K562 (cell line): Measurements from ENCODE around the gene KCNMB3. TPM values are rescaled to one million over a fixed set of nuclear protein-coding genes. Genes with fewer than 3 reads are reported as not detected.

ENCODE experiments used
- BHLHE40 ChIP-seq: IDR thresholded peaks from 2 replicates; pipeline ENCODE4 v1.6.1; 2011; ENCODE audit warnings: low read length, improper control_type of control experiment
- CBFA2T2 ChIP-seq: fragments of 450-650 bp; conservative IDR thresholded peaks from 2 replicates; pipeline ENCODE4 v1.6.1; 2017; ENCODE audit warnings: mild to moderate bottlenecking
- CBX5 ChIP-seq: IDR thresholded peaks from 2 replicates; pipeline ENCODE4 v1.6.1; 2014; ENCODE audit warnings: low read depth, borderline replicate concordance
- DDX20 ChIP-seq: fragments of 450-650 bp; IDR thresholded peaks from 2 replicates; pipeline ENCODE4 v1.6.1; 2016; ENCODE audit warnings: missing genetic modification characterization, low read depth, mild to moderate bottlenecking, missing compliant biosample characterization, moderate library complexity
- GATA2 ChIP-seq: sonication (generic); formaldehyde crosslinking; IDR thresholded peaks from 2 replicates; pipeline ENCODE4 v1.4.0; 2020; ENCODE audit warnings: mild to moderate bottlenecking, missing genetic modification reagents
- HMG20A ChIP-seq: fragments of 450-650 bp; formaldehyde crosslinking; conservative IDR thresholded peaks from 2 replicates; pipeline ENCODE4 v1.4.0; 2020; ENCODE audit warnings: mild to moderate bottlenecking, mixed read lengths
- RBM34 ChIP-seq: fragments of 200-400 bp; formaldehyde crosslinking; IDR thresholded peaks from 2 replicates; pipeline ENCODE4 v1.6.1; 2018; ENCODE audit warnings: low read length, borderline replicate concordance; ENCODE audit not compliant: insufficient read depth
- SMARCA4 ChIP-seq: fragments of 450-650 bp; IDR thresholded peaks from 2 replicates; pipeline ENCODE4 v1.6.1; 2016
- SREBF2 ChIP-seq: sonication (generic); formaldehyde crosslinking; IDR thresholded peaks from 2 replicates; pipeline ENCODE4 v1.4.0; 2020; ENCODE audit warnings: mild to moderate bottlenecking, missing genetic modification reagents
- TAF1 ChIP-seq: IDR thresholded peaks from 2 replicates; pipeline ENCODE4 v1.6.1; 2011; ENCODE audit warnings: mild to moderate bottlenecking, low read length, moderate library complexity; ENCODE audit not compliant: insufficient read depth, control insufficient read depth, severe bottlenecking; ENCODE audit errors: extremely low read depth
- YBX1 ChIP-seq: fragments of 450-650 bp; IDR thresholded peaks from 2 replicates; pipeline ENCODE4 v1.7.1; 2016; ENCODE audit warnings: mild to moderate bottlenecking
- ZNF23 ChIP-seq: fragments of 250-450 bp; sonication (Bioruptor Pico); IDR thresholded peaks from 2 replicates; pipeline ENCODE4 v1.4.0; 2020; ENCODE audit warnings: mild to moderate bottlenecking
- ZNF507 ChIP-seq: conservative IDR thresholded peaks from 2 replicates; pipeline ENCODE4 v1.6.1; 2017; ENCODE audit warnings: missing genetic modification characterization, missing compliant biosample characterization
- ZNF551 ChIP-seq: fragments of 250-450 bp; sonication (Bioruptor Pico); IDR thresholded peaks from 2 replicates; pipeline ENCODE4 v1.5.0; 2021; ENCODE audit warnings: mild to moderate bottlenecking, moderate library complexity
- ZNF766 ChIP-seq: fragments of 200-800 bp; sonication (Bioruptor generic); conservative IDR thresholded peaks from 2 replicates; pipeline ENCODE4 v1.6.1; 2016; ENCODE audit warnings: missing genetic modification characterization, missing compliant biosample characterization
- polyA plus RNA-seq, 8 experiments: library from polyadenylated mRNA; depleted of rRNA in 4 of 8; stranded (reverse) in 5 of 8; unstranded in 3 of 8; fragments of >200 nt; fragmentation: Nextera tagmentation in 2 of 8; fragmentation: Illumina TruSeq in 1 of 8; extraction: Ambion mirVana in 2 of 8; extraction: Trizol in 1 of 8; gene quantifications; 2 replicates each; pipeline versions ENCODE4 v1.2.1 to v1.2.3, GENCODE V29; 2011 to 2014; ENCODE audit warnings: inconsistent platforms in 1 of 8, missing spikeins in 1 of 8
- total RNA-seq, 7 experiments: library from RNA; depleted of rRNA in 6 of 7; stranded (reverse); fragments of >200 nt in 6 of 7; fragmentation: Illumina TruSeq in 2 of 7; extraction: Trizol in 2 of 7; gene quantifications; 2 replicates each; pipeline versions ENCODE4 v1.2.1 to v1.2.3, GENCODE V29; 2011 to 2021; ENCODE audit warnings: low replicate concordance in 1 of 7
- TF ChIP-seq, protein P1 (sequence below): IDR thresholded peaks from 3 replicates; pipeline ENCODE4 v1.6.1; 2011; ENCODE audit warnings: borderline replicate concordance, mild to moderate bottlenecking; ENCODE audit not compliant: insufficient read length, insufficient read depth
- TF ChIP-seq, protein P2 (sequence below), 2 experiments: fragments of 450-650 bp; formaldehyde crosslinking in 1 of 2; IDR thresholded peaks; 2 replicates each; pipeline versions ENCODE4 v1.4.0 to v1.6.1; 2014 to 2020; ENCODE audit warnings: mild to moderate bottlenecking in 2 of 2, borderline replicate concordance in 1 of 2, low read depth in 1 of 2

KCNMB3 gene
- total and polyA plus RNA-seq, 9 of the 15 experiments (the other 6 are each of a cell fraction or from before 2014, with no cell fraction given), result 7.0 to 21.1 (median 14.3) TPM

DNA sequence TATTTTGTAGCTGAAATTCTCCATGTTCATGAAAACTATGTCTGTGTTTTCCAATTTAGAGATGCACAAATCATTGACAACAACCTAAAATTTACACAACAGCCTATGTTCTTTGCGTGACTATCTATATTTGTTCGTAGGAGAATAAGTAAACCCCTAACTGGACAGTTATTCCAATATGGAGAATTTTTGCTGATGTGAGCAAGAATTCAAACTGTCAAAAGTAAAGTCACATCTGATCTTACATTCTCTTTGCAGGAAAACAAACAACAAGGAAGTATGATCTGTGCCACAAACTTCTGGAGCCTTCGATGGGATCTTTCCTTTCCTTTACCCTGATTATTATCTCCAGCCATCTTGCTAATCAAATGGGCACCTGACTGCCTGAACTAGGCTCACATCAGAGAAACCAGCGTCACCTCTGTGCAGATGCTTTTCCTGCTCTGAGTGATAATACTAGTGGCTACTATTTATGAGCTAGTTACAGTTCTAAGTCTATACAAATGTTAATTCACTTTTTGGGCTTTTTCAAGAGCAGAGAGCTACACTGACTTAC is 18.3 kb upstream of the KCNMB3 start (continued):
- TF ChIP-seq GATA2 (CRISPR knock-in tag) (0 out of 2 replicates have a peak, but pooled peaks have one; percentile 25), ZNF507 (no peak), ZNF766 (0 out of 2 replicates have a peak, but pooled peaks have one; percentile 14), SREBF2 (CRISPR knock-in tag) (no peak), CBX5 (no peak), CBFA2T2 (peak; percentile 42), TAF1 (no peak), ZNF551 (CRISPR knock-in tag) (no peak), RBM34 (no peak), SMARCA4 (peak; percentile 22; the same call in 1 of the 2 replicates), BHLHE40 (0 out of 2 replicates have a peak, but pooled peaks have one; percentile 15), ZNF23 (no peak), DDX20 (tag) (no peak), HMG20A (CRISPR knock-in tag) (no peak), YBX1 (no peak)
- TF ChIP-seq, protein P1, sequence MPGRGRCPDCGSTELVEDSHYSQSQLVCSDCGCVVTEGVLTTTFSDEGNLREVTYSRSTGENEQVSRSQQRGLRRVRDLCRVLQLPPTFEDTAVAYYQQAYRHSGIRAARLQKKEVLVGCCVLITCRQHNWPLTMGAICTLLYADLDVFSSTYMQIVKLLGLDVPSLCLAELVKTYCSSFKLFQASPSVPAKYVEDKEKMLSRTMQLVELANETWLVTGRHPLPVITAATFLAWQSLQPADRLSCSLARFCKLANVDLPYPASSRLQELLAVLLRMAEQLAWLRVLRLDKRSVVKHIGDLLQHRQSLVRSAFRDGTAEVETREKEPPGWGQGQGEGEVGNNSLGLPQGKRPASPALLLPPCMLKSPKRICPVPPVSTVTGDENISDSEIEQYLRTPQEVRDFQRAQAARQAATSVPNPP, result no peak
- TF ChIP-seq, protein P2, sequence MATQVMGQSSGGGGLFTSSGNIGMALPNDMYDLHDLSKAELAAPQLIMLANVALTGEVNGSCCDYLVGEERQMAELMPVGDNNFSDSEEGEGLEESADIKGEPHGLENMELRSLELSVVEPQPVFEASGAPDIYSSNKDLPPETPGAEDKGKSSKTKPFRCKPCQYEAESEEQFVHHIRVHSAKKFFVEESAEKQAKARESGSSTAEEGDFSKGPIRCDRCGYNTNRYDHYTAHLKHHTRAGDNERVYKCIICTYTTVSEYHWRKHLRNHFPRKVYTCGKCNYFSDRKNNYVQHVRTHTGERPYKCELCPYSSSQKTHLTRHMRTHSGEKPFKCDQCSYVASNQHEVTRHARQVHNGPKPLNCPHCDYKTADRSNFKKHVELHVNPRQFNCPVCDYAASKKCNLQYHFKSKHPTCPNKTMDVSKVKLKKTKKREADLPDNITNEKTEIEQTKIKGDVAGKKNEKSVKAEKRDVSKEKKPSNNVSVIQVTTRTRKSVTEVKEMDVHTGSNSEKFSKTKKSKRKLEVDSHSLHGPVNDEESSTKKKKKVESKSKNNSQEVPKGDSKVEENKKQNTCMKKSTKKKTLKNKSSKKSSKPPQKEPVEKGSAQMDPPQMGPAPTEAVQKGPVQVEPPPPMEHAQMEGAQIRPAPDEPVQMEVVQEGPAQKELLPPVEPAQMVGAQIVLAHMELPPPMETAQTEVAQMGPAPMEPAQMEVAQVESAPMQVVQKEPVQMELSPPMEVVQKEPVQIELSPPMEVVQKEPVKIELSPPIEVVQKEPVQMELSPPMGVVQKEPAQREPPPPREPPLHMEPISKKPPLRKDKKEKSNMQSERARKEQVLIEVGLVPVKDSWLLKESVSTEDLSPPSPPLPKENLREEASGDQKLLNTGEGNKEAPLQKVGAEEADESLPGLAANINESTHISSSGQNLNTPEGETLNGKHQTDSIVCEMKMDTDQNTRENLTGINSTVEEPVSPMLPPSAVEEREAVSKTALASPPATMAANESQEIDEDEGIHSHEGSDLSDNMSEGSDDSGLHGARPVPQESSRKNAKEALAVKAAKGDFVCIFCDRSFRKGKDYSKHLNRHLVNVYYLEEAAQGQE (IDR thresholded peaks at IDR 0.05; ENCODE audit: borderline replicate concordance), result no peak
- TF ChIP-seq, protein P2 (CRISPR knock-in tag; IDR thresholded peaks at IDR 0.05; ENCODE audit: low read depth), result no peak
- TF ChIP-seq, all 486 proteins: peak for 31
